ENCODE data around the gene PELO.

The PELO gene

DNA sequence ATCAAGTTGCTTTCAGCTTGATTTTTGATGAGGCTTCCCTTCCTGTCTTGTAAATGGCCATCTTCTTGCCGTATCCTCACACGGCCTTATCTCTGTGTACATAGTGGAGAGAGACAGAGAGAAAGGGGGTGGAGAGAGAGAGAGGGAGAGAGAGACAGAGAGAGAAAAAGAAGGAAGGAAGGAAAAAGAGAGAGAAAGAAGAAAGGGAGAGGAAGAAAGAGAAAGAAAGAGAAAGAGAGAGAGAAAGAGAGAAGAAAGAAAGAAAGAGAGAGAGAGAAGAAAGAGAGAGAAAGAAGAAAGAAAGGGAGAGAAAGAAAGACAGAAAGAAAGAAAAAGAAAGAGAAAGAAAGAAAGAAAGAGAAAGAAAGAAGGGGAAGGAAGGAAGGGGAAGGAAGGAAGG lies 46.6 kb downstream of the PELO start:
- CTCF ChIA-PET: no interaction called here
- POLR2A ChIA-PET: no interaction called here
- TF ChIP-seq ARNT (IDR thresholded peaks at IDR 0.05) (no peak), FOXM1 (IDR thresholded peaks at IDR 0.05; ENCODE audit: borderline replicate concordance) (no peak), NFRKB (IDR thresholded peaks at IDR 0.05) (no peak), L3MBTL2 (conservative IDR thresholded peaks at IDR 0.05) (no peak), ELF4 (IDR thresholded peaks at IDR 0.05) (no peak), SUZ12 (IDR thresholded peaks at IDR 0.05) (no peak), LEF1 (IDR thresholded peaks at IDR 0.05; ENCODE audit: borderline replicate concordance) (no peak), TARDBP (IDR thresholded peaks at IDR 0.05) (no peak), BHLHE40 (IDR thresholded peaks at IDR 0.05; ENCODE audit: borderline replicate concordance) (no peak), SP1 (IDR thresholded peaks at IDR 0.05) (no peak), FOXA1 (IDR thresholded peaks at IDR 0.05) (no peak), FOXK2 (IDR thresholded peaks at IDR 0.05) (no peak), HDGF (IDR thresholded peaks at IDR 0.05; ENCODE audit: borderline replicate concordance) (no peak)
- no peak for DNase-seq (ENCODE audit: extremely low spot score)

DNA sequence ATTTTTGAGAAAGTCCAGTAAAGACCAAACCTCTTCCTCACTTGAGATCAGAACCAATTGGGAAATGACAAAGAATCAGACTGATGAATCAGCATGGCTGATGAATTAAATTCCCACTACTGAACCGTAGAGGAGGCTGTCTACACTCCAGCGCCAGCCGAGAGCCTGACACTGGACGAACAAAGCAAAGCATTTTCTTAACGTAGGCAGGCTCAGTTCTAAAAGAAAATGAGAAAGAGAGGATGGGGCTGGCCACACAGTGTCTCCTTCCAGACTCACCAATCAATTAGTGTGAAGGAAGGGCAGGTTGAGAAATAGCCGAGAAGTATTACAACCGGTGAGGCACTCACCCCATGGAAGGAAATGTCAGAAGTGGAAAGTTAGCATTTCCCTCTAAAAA lies 49.4 kb downstream of the PELO start:
- ChIA-PET POLR2A (no interaction called here), CTCF (no interaction called here)
- DNase-seq (ENCODE audit: extremely low spot score): peak; percentile 32
- no peak for TF ChIP-seq SP1 (IDR thresholded peaks at IDR 0.05)

All from HEK293T (cell line).